ENCODE data around the gene DCTD.

The DCTD gene

GRCh38 chr4:182875453-182876405 lies 41.5 kb downstream of the DCTD start:
- TF ChIP-seq REST (IDR thresholded peaks at IDR 0.05; ENCODE audit: insufficient read depth in 1 of 2, low read depth in 2 of 2, low read length in 2 of 2) (no peak), POLR2AphosphoS5 (IDR thresholded peaks at IDR 0.05; ENCODE audit: low read depth, low read length) (no peak)

DNA sequence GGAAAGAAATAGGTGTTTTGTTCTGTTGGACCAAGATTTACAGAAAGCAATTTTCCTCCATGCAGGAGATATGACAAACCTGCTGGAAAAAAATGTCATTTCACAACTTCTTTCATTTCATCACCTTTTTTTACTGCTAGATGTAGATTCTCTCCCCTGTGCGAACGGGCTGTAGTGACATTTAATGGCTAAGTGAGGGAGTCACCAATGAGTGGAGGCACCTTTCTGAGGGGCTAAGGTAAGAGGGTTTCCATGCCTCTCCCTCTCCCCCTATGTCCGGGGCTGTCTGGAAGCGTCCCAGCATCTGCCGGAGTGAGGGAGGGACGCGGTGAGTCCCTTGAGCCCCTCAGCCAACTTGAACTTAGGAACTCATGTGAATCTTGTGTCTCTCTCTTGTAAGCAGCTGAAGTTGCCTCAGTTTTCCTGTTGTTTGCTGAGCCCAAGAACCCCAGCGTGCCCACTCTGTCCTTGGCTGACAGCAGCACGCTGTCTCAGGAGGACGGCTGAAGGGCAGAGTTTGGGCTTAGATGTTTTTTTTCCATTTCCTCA lies 42.3 kb downstream of the DCTD start:
- no peak for TF ChIP-seq REST (IDR thresholded peaks at IDR 0.05; ENCODE audit: insufficient read depth in 1 of 2, low read depth in 2 of 2, low read length in 2 of 2)
- no peak for TF ChIP-seq FOXP2 (optimal IDR thresholded peaks at IDR 0.05; ENCODE audit: borderline replicate concordance, extremely low read depth, extremely low read length, insufficient read depth)
- no peak for TF ChIP-seq POLR2AphosphoS5 (IDR thresholded peaks at IDR 0.05; ENCODE audit: low read depth, low read length)
- TF ChIP-seq TAF1 (IDR thresholded peaks at IDR 0.05; ENCODE audit: borderline replicate concordance, insufficient read depth, low read length), result no peak
- TF ChIP-seq SIN3A (IDR thresholded peaks at IDR 0.05; ENCODE audit: borderline replicate concordance, insufficient read depth, low read length), result no peak

GRCh38 chr4:182874304-182874751 lies 42.9 kb downstream of the DCTD start:
- TF ChIP-seq REST (IDR thresholded peaks at IDR 0.05; ENCODE audit: insufficient read depth in 1 of 2, low read depth in 2 of 2, low read length in 2 of 2) (no peak), FOXP2 (optimal IDR thresholded peaks at IDR 0.05; ENCODE audit: borderline replicate concordance, extremely low read depth, extremely low read length, insufficient read depth) (no peak), TAF1 (IDR thresholded peaks at IDR 0.05; ENCODE audit: borderline replicate concordance, insufficient read depth, low read length) (no peak), POLR2AphosphoS5 (IDR thresholded peaks at IDR 0.05; ENCODE audit: low read depth, low read length) (no peak), SIN3A (IDR thresholded peaks at IDR 0.05; ENCODE audit: borderline replicate concordance, insufficient read depth, low read length) (no peak)

DNA sequence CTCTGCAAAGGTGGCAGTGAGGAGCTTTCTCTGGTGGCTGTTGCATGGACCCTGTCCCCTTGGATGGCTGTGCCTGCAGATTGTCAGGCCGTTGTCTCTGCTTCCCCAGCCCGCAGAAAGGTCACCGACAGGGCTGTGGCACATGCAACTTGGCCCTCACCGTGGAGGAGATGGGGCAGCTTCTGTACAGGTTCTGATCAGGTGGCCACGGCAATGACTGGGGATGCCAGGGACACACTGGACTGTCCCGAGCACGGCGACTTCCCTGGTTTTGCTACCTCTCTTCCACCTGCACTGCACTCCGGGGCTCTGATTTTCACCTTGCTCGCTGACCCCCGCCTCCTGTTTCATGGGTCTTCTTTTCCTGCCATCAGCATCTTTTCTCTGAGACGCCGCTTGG lies 43.5 kb downstream of the DCTD start:
- TF ChIP-seq TAF1 (IDR thresholded peaks at IDR 0.05; ENCODE audit: borderline replicate concordance, insufficient read depth, low read length), result no peak
- TF ChIP-seq POLR2AphosphoS5 (IDR thresholded peaks at IDR 0.05; ENCODE audit: low read depth, low read length), result no peak
- TF ChIP-seq FOXP2 (optimal IDR thresholded peaks at IDR 0.05; ENCODE audit: borderline replicate concordance, extremely low read depth, extremely low read length, insufficient read depth), result no peak
- TF ChIP-seq REST (IDR thresholded peaks at IDR 0.05; ENCODE audit: insufficient read depth in 1 of 2, low read depth in 2 of 2, low read length in 2 of 2), result no peak
- no peak for TF ChIP-seq SIN3A (IDR thresholded peaks at IDR 0.05; ENCODE audit: borderline replicate concordance, insufficient read depth, low read length)
